ENCODE measurements around the gene USP47. TPM values are rescaled to one million over a fixed set of nuclear protein-coding genes. Genes with fewer than 3 reads are reported as not detected.

Gene USP47
- total RNA-seq, 1 experiment from 2014 or later: 39.2 TPM

GRCh38 chr11:11862999-11863398 lies 21.2 kb downstream of the USP47 start:
- no peaks in the 10 kb centered on the region for H3K36me3 ChIP-seq (ENCODE audit: control insufficient read depth, insufficient read depth, low read length)
- TF ChIP-seq TCF7L2 (IDR thresholded peaks at IDR 0.05; ENCODE audit: low read depth, low read length) (no peak), POLR2AphosphoS5 (IDR thresholded peaks at IDR 0.05; ENCODE audit: low read depth, low read length) (no peak), CTCF (IDR thresholded peaks at IDR 0.05) (no peak), REST (IDR thresholded peaks at IDR 0.05; ENCODE audit: insufficient read depth in 1 of 2, low read depth in 2 of 2, low read length in 1 of 2) (no peak), SIN3A (IDR thresholded peaks at IDR 0.05; ENCODE audit: borderline replicate concordance, insufficient read depth, low read depth, low read length) (no peak)
- H3K27ac ChIP-seq (ENCODE audit: low read length): no peak overlapping the region
- H3K4me1 ChIP-seq (ENCODE audit: control insufficient read depth, insufficient read depth, low read length): peaks cover 30% of the 10 kb centered on the region
- no peak for DNase-seq (ENCODE audit: low read depth, low spot score)
- no peak overlapping the region for H3K4me3 ChIP-seq (ENCODE audit: low read depth in 2 of 2, low read length in 2 of 2)
- no peaks in the 10 kb centered on the region for H3K27me3 ChIP-seq (ENCODE audit: control insufficient read depth, insufficient read depth, low read length)
- in situ Hi-C loops (cut with HindIII; ENCODE audit: low pct_unique_long_range_greater_than_20kb, low sequenced_read_pairs): no loop called here
- H3K9me3 ChIP-seq (ENCODE audit: control insufficient read depth, insufficient read depth, low read depth, low read length): peaks cover 23% of the 10 kb centered on the region; the same call in 1 of the 2 replicates
- no peak for ATAC-seq
- intact Hi-C loops (cut with micrococcal nuclease; ENCODE audit: unreplicated experiment): no loop called here
- BruUV-seq (replicated peaks): no TSS peak
- CTCF ChIA-PET: no interaction called here
- POLR2A ChIA-PET: no interaction called here

DNA sequence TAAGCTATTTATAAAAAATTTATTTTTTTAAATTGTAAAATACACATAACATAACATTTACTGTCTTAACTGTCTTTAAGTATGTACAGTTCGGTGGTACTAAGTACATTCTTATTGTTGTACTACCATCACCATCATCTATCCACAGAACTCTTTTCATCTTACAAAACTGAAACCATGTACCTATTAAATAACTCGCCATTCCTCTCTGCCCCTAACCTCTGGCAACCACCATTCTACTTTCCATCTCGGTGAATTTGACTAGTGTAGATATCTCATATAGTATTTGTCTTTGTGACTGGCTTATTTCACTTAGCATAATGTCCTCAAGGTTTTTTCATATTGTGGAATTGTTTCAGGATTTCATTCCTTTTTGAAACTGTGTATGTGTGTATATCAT lies 22.6 kb downstream of the USP47 start:
- intact Hi-C loops (cut with micrococcal nuclease; ENCODE audit: unreplicated experiment) (no loop called here), in situ Hi-C loops (cut with HindIII; ENCODE audit: low pct_unique_long_range_greater_than_20kb, low sequenced_read_pairs) (no loop called here)
- Histone ChIP-seq H3K36me3 (ENCODE audit: control insufficient read depth, insufficient read depth, low read length) (no peaks in the 10 kb centered on the region), H3K9me3 (ENCODE audit: control insufficient read depth, insufficient read depth, low read depth, low read length) (peaks cover 27% of the 10 kb centered on the region; the same call in 1 of the 2 replicates), H3K4me1 (ENCODE audit: control insufficient read depth, insufficient read depth, low read length) (peaks cover 19% of the 10 kb centered on the region), H3K4me3 (ENCODE audit: low read depth in 2 of 2, low read length in 2 of 2) (no peak overlapping the region), H3K27ac (ENCODE audit: low read length) (no peak overlapping the region), H3K27me3 (ENCODE audit: control insufficient read depth, insufficient read depth, low read length) (no peaks in the 10 kb centered on the region)
- CTCF ChIA-PET: no interaction called here
- TF ChIP-seq POLR2AphosphoS5 (IDR thresholded peaks at IDR 0.05; ENCODE audit: low read depth, low read length) (no peak), REST (IDR thresholded peaks at IDR 0.05; ENCODE audit: insufficient read depth in 1 of 2, low read depth in 2 of 2, low read length in 1 of 2) (no peak), SIN3A (IDR thresholded peaks at IDR 0.05; ENCODE audit: borderline replicate concordance, insufficient read depth, low read depth, low read length) (no peak), CTCF (IDR thresholded peaks at IDR 0.05) (no peak), TCF7L2 (IDR thresholded peaks at IDR 0.05; ENCODE audit: low read depth, low read length) (no peak)
- POLR2A ChIA-PET: no interaction called here
- ATAC-seq (no peak), DNase-seq (ENCODE audit: low read depth, low spot score) (no peak)
- no TSS peak for BruUV-seq (replicated peaks)

All from Panc1 (cell line).